Left lung (tissue), 14 donors: ENCODE data around the gene CD101. TPM values are rescaled to one million over a fixed set of nuclear protein-coding genes. Genes with fewer than 3 reads are reported as not detected.

Experiments
- ATAC-seq: fragments of 200-7000 bp; cut with Tn5 transposase; one replicate; pipeline ENCODE4 v1.9.1; 2020; ENCODE audit warnings: moderate library complexity
- DNase-seq, 4 donors: peaks; one replicate each; pipeline ENCODE4 v3.0.0-alpha.2; 2013 to 2020
- H3K27ac ChIP-seq, 2 donors: fragments of 200-600 bp; sonication (generic) in 1 of 2; one replicate each; pipeline versions ENCODE4 v1.5.0 to v1.8.0; 2020 to 2021
- H3K27me3 ChIP-seq, 2 donors: fragments of 200-600 bp; sonication (generic) in 1 of 2; one replicate each; pipeline versions ENCODE4 v1.5.0 to v1.8.0; 2020 to 2021
- H3K36me3 ChIP-seq, 2 donors: fragments of 200-600 bp; sonication (generic) in 1 of 2; one replicate each; pipeline versions ENCODE4 v1.5.0 to v1.8.0; 2020 to 2021
- H3K4me1 ChIP-seq, 2 donors: fragments of 200-600 bp; one replicate each; pipeline ENCODE4 v1.8.0; 2021
- H3K4me3 ChIP-seq, 2 donors: fragments of 200-600 bp; sonication (generic) in 1 of 2; one replicate each; pipeline versions ENCODE4 v1.5.0 to v1.8.0; 2020 to 2021; ENCODE audit warnings: mild to moderate bottlenecking in 1 of 2
- H3K9me3 ChIP-seq, 2 donors: fragments of 200-600 bp; sonication (generic) in 1 of 2; one replicate each; pipeline versions ENCODE4 v1.5.0 to v1.8.0; 2020 to 2021
- CTCF ChIP-seq, 2 donors: fragments of 200-600 bp; sonication (generic) in 1 of 2; IDR thresholded peaks; one replicate each; pipeline versions ENCODE4 v1.5.0 to v1.8.0; 2021; ENCODE audit warnings: antibody characterized with exemption in 2 of 2
- intact Hi-C, 2 donors: fragments of 100-400 bp; cut with DNase I; formaldehyde crosslinking; loops; one replicate each; pipeline versions ENCODE4 v1.11.2 to v1.14.2; 2022
- long read RNA-seq, 12 donors: library from polyadenylated mRNA in 2 of 12; unstranded in 2 of 12; transcript quantifications; one replicate each; pipeline ENCODE4 v2.0.0 and lab custom pipeline, GENCODE V29; 2019 to 2026
- polyA plus RNA-seq, 6 donors: library from polyadenylated mRNA; unstranded; fragments of 120-200 nt; gene quantifications; one replicate each; pipeline ENCODE4 v1.2.1, GENCODE V29; 2013; ENCODE audit not compliant: insufficient read length in 6 of 6
- total RNA-seq, 2 donors: library from RNA; stranded (reverse); fragmentation: NEBNext Ultra II Directional; extraction: Animal tissue kit (Norgen Biotek cat#: 25700); gene quantifications; one replicate each; pipeline ENCODE4 v1.2.1, GENCODE V29; 2021
- donor health status: DM: no; HTN: yes; CAD: no.
- donor health status: DM: no; HTN: no; CAD: no.

Gene CD101
- 1 to 10 TPM; 2.7 to 8.3 TPM for total RNA-seq
- 1 to 10 TPM; 1.7 to 2.5 (median 2.4) TPM for polyA plus RNA-seq
- long read RNA-seq, donor 1 = 0 reads
- long read RNA-seq, donor 2 = 0 reads
- long read RNA-seq, donor 3 = 0 reads
- long read RNA-seq, donor 4, partial matches to known transcripts = 0 of 2 reads
- long read RNA-seq, donor 4, other reads (novel, unspliced or antisense) = 2 of 2 reads
- long read RNA-seq, donor 5 = 0 reads
- long read RNA-seq, donor 6 = 0 reads
- long read RNA-seq, donor 7 = 0 reads
- long read RNA-seq, donor 8 = 0 reads
- long read RNA-seq, donor 9 = 0 reads
- long read RNA-seq, donor 10 = 0 reads
- long read RNA-seq, donor 11 = 0 reads
- long read RNA-seq, donor 12 = 0 reads

- Histone ChIP-seq H3K4me1 (peaks cover 0 to 43% of the 10 kb centered on the region in 2 donors), H3K4me3 (no peak within 1 kb of the TSS), H3K27ac (peak within 1 kb of the TSS; percentile 22 to 84), H3K9me3 (no peaks in the 10 kb centered on the region), H3K36me3 (no peaks in the 10 kb centered on the region), H3K27me3 (no peaks in the 10 kb centered on the region)
- no peak for TF ChIP-seq CTCF (IDR thresholded peaks at IDR 0.05)
- no peak for DNase-seq
- peak; percentile 39 for ATAC-seq
- intact Hi-C loops = no loop called here
Measured at GRCh38 chr1:117001254-117001927, at the start of gene CD101. CD101 (plus strand) TSS chr1:117001760; CDS start chr1:117001818, 58 bp downstream.

- no peaks in the 10 kb centered on the region for H3K36me3 ChIP-seq
- intact Hi-C loops = no loop called here
- H3K27ac ChIP-seq = no peak overlapping the region
- peak; percentile 28 for ATAC-seq
- no peaks in the 10 kb centered on the region for H3K27me3 ChIP-seq
- no peak overlapping the region for H3K4me3 ChIP-seq
- H3K9me3 ChIP-seq = no peaks in the 10 kb centered on the region
- no peak for DNase-seq
- no peak for TF ChIP-seq CTCF (IDR thresholded peaks at IDR 0.05)
- peaks cover 0 to 5% of the 10 kb centered on the region in 2 donors for H3K4me1 ChIP-seq
Measured at GRCh38 chr1:116952738-116953275, 48.8 kb upstream of the CD101 start.

GRCh38 chr1:116954440-116954839 lies 47.1 kb upstream of the CD101 start:
- peaks cover 0 to 5% of the 10 kb centered on the region in 2 donors for H3K4me1 ChIP-seq
- H3K36me3 ChIP-seq = no peaks in the 10 kb centered on the region
- ATAC-seq (no peak), DNase-seq (no peak)
- H3K4me3 ChIP-seq = no peak overlapping the region
- intact Hi-C loops = no loop called here
- no peak overlapping the region for H3K27ac ChIP-seq
- H3K9me3 ChIP-seq = no peaks in the 10 kb centered on the region
- TF ChIP-seq CTCF (IDR thresholded peaks at IDR 0.05) = no peak
- H3K27me3 ChIP-seq = no peaks in the 10 kb centered on the region

- ATAC-seq = peak; percentile 79
- no peaks in the 10 kb centered on the region for H3K27me3 ChIP-seq
- peak in 1 of 4 donors; percentile 40 for DNase-seq
Measured at GRCh38 chr1:116956378-116956777, 45.2 kb upstream of the CD101 start.

More at GRCh38 chr1:116956378-116956777, 45.2 kb upstream of the CD101 start:
- Histone ChIP-seq H3K4me3 (no peak overlapping the region), H3K4me1 (peaks cover 0 to 3% of the 10 kb centered on the region in 2 donors), H3K9me3 (no peaks in the 10 kb centered on the region), H3K27ac (no peak overlapping the region), H3K36me3 (no peaks in the 10 kb centered on the region)
- intact Hi-C loops = no loop called here
- TF ChIP-seq CTCF (IDR thresholded peaks at IDR 0.05) = no peak
